Measurements from ENCODE around the gene SEPTIN8. TPM values are rescaled to one million over a fixed set of nuclear protein-coding genes. Genes with fewer than 3 reads are reported as not detected.
A peak's percentile ranks its signal among the peaks of the same experiment; 100 is the strongest.

SEPTIN8 gene
- total RNA-seq, 2 experiments from 2014 or later, result 10.6 to 15.5 TPM

GRCh38 chr5:132758451-132758850, 18.6 kb downstream of the SEPTIN8 start:
- Histone ChIP-seq H3K4me3 (ENCODE audit: low read depth, low read length, poor library complexity, severe bottlenecking) (no peak overlapping the region), H3K4me2 (ENCODE audit: low read length) (no peak overlapping the region), H4K20me1 (ENCODE audit: insufficient read depth, low read length) (no peaks in the 10 kb centered on the region), H3K36me3 (ENCODE audit: insufficient read depth, low read length) (no peaks in the 10 kb centered on the region), H3K9me3 (ENCODE audit: low read length) (no peaks in the 10 kb centered on the region), H3K4me1 (ENCODE audit: insufficient read depth, low read length, poor library complexity, severe bottlenecking) (no peaks in the 10 kb centered on the region), H2AFZ (ENCODE audit: low read length) (no peak overlapping the region), H3K79me2 (ENCODE audit: insufficient read depth, low read depth, low read length) (no peaks in the 10 kb centered on the region), H3K9me2 (ENCODE audit: insufficient read depth, low read length) (no peaks in the 10 kb centered on the region), H3K27ac (ENCODE audit: low read depth, low read length, poor library complexity, severe bottlenecking) (no peak overlapping the region)
- ChIA-PET CTCF (ENCODE audit: unreplicated experiment) (no interaction called here), POLR2A (no interaction called here)
- TF ChIP-seq CTCF (conservative IDR thresholded peaks at IDR 0.05; ENCODE audit: low read length) (no peak), EZH2phosphoT487 (IDR thresholded peaks at IDR 0.05; ENCODE audit: borderline replicate concordance, low read depth, low read length) (no peak)
- no peak for DNase-seq (ENCODE audit: low spot score)
- BruUV-seq (replicated peaks), result no TSS peak
- intact Hi-C loops (cut with micrococcal nuclease; ENCODE audit: unreplicated experiment), result no loop called here

GRCh38 chr5:132756542-132756941, 20.5 kb downstream of the SEPTIN8 start:
- Histone ChIP-seq H3K27ac (ENCODE audit: low read depth, low read length, poor library complexity, severe bottlenecking) (no peak overlapping the region), H3K4me1 (ENCODE audit: insufficient read depth, low read length, poor library complexity, severe bottlenecking) (no peaks in the 10 kb centered on the region), H3K9me3 (ENCODE audit: low read length) (no peaks in the 10 kb centered on the region), H3K4me2 (ENCODE audit: low read length) (no peak overlapping the region), H2AFZ (ENCODE audit: low read length) (no peak overlapping the region), H4K20me1 (ENCODE audit: insufficient read depth, low read length) (no peaks in the 10 kb centered on the region), H3K79me2 (ENCODE audit: insufficient read depth, low read depth, low read length) (no peaks in the 10 kb centered on the region), H3K9me2 (ENCODE audit: insufficient read depth, low read length) (no peaks in the 10 kb centered on the region), H3K36me3 (ENCODE audit: insufficient read depth, low read length) (no peaks in the 10 kb centered on the region), H3K4me3 (ENCODE audit: low read depth, low read length, poor library complexity, severe bottlenecking) (no peak overlapping the region)
- CTCF ChIA-PET (ENCODE audit: unreplicated experiment), result no interaction called here
- POLR2A ChIA-PET, result interaction anchor here (0.6 to 1.1 kb wide), 2 partner anchors 19 to 1308 kb away, joined by 3 read pairs; partner anchors contain the start of gene KIF3A
- TF ChIP-seq EZH2phosphoT487 (IDR thresholded peaks at IDR 0.05; ENCODE audit: borderline replicate concordance, low read depth, low read length), result no peak
- TF ChIP-seq CTCF (conservative IDR thresholded peaks at IDR 0.05; ENCODE audit: low read length), result no peak
- BruUV-seq (replicated peaks), result no TSS peak
- intact Hi-C loops (cut with micrococcal nuclease; ENCODE audit: unreplicated experiment), result no loop called here
- DNase-seq (ENCODE audit: low spot score), result no peak

- CTCF ChIA-PET (ENCODE audit: unreplicated experiment), result interaction anchor here (1.1 kb wide), 1 partner anchor 13 kb away, joined by 3 read pairs; no protein-coding TSS in a partner anchor
- Histone ChIP-seq H3K4me1 (ENCODE audit: insufficient read depth, low read length, poor library complexity, severe bottlenecking) (no peaks in the 10 kb centered on the region), H3K9me3 (ENCODE audit: low read length) (no peaks in the 10 kb centered on the region), H4K20me1 (ENCODE audit: insufficient read depth, low read length) (no peaks in the 10 kb centered on the region), H3K79me2 (ENCODE audit: insufficient read depth, low read depth, low read length) (no peaks in the 10 kb centered on the region), H2AFZ (ENCODE audit: low read length) (no peak overlapping the region), H3K36me3 (ENCODE audit: insufficient read depth, low read length) (no peaks in the 10 kb centered on the region), H3K4me2 (ENCODE audit: low read length) (no peak overlapping the region), H3K4me3 (ENCODE audit: low read depth, low read length, poor library complexity, severe bottlenecking) (no peak overlapping the region), H3K27ac (ENCODE audit: low read depth, low read length, poor library complexity, severe bottlenecking) (no peak overlapping the region), H3K9me2 (ENCODE audit: insufficient read depth, low read length) (no peaks in the 10 kb centered on the region)
- intact Hi-C loops (cut with micrococcal nuclease; ENCODE audit: unreplicated experiment), result no loop called here
- POLR2A ChIA-PET, result interaction anchor here (0.6 to 0.9 kb wide), 2 partner anchors 18 to 521 kb away, joined by 3 read pairs; no protein-coding TSS in a partner anchor
- DNase-seq (ENCODE audit: low spot score), result no peak
- TF ChIP-seq CTCF (conservative IDR thresholded peaks at IDR 0.05; ENCODE audit: low read length), result peak; percentile 32; the same call in 1 of the 2 replicates
- TF ChIP-seq EZH2phosphoT487 (IDR thresholded peaks at IDR 0.05; ENCODE audit: borderline replicate concordance, low read depth, low read length), result no peak
- no TSS peak for BruUV-seq (replicated peaks)
Measured at GRCh38 chr5:132754947-132755346, 22.1 kb downstream of the SEPTIN8 start.
